ENCODE measurements around the gene OR2M3. TPM values are rescaled to one million over a fixed set of nuclear protein-coding genes. Genes with fewer than 3 reads are reported as not detected.

The OR2M3 gene
- total RNA-seq, 1 donor from 2014 or later = not detected

Other genes starting within 250 kb of the OR2M3 start
- gene OR2L8, start 248.4 kb upstream of the OR2M3 start, total RNA-seq = not detected
- not detected for gene OR2AK2, start 232.0 kb upstream of the OR2M3 start, total RNA-seq
- gene OR2L5, start 183.6 kb upstream of the OR2M3 start, total RNA-seq = not detected
- gene OR2L2, start 167.2 kb upstream of the OR2M3 start, total RNA-seq = 0.14 TPM
- gene OR2L3, start 150.4 kb upstream of the OR2M3 start, total RNA-seq = not detected
- not detected for gene OR2L13, start 102.1 kb upstream of the OR2M3 start, total RNA-seq
- not detected for gene OR2M5, start 52.1 kb upstream of the OR2M3 start, total RNA-seq
- gene OR2M2, start 22.4 kb upstream of the OR2M3 start, total RNA-seq = not detected
- gene OR2M4, start 34.2 kb downstream of the OR2M3 start, total RNA-seq = not detected
- gene OR2T33, start 80.7 kb downstream of the OR2M3 start, total RNA-seq = not detected
- gene OR2T12, start 106.2 kb downstream of the OR2M3 start, total RNA-seq = not detected
- gene OR2M7, start 127.3 kb downstream of the OR2M3 start, total RNA-seq = not detected
- not detected for gene OR14C36, start 151.5 kb downstream of the OR2M3 start, total RNA-seq
- gene OR2T4, start 164.4 kb downstream of the OR2M3 start, total RNA-seq = not detected
- not detected for gene OR2T6, start 178.5 kb downstream of the OR2M3 start, total RNA-seq
- not detected for gene OR2T1, start 205.8 kb downstream of the OR2M3 start, total RNA-seq
- gene OR2T2, start 248.4 kb downstream of the OR2M3 start, total RNA-seq = not detected

Measured in upper lobe of right lung (tissue), 1 donor.